Kidney epithelial cell (primary cell): ENCODE data around the gene RALGPS1. TPM values are rescaled to one million over a fixed set of nuclear protein-coding genes. Genes with fewer than 3 reads are reported as not detected.

ENCODE experiments used
- DNase-seq: peaks from one replicate; pipeline ENCODE4 v3.0.0-alpha.2; 2010; ENCODE audit warnings: low read depth
- H3K27me3 ChIP-seq: 2 replicates; pipeline ENCODE4 v1.6.0; 2011; ENCODE audit warnings: low read length; ENCODE audit not compliant: control insufficient read depth, insufficient read depth
- H3K36me3 ChIP-seq: 2 replicates; pipeline ENCODE4 v1.5.1; 2011; ENCODE audit warnings: low read length; ENCODE audit not compliant: control insufficient read depth, insufficient read depth
- H3K4me3 ChIP-seq: 2 replicates; pipeline ENCODE4 v1.5.1; 2011; ENCODE audit warnings: low read depth, mild to moderate bottlenecking, control low read depth, low read length
- CTCF ChIP-seq: IDR thresholded peaks from 2 replicates; pipeline ENCODE4 v1.5.1; 2011; ENCODE audit warnings: mild to moderate bottlenecking, moderate library complexity, low read length, control low read depth, inconsistent platforms; ENCODE audit not compliant: insufficient read depth, poor library complexity, severe bottlenecking
- total RNA-seq: library from RNA; depleted of rRNA; stranded (reverse); fragments of >200 nt; gene quantifications from 2 replicates; pipeline ENCODE4 v1.2.3, GENCODE V29; 2015

RALGPS1 gene
- total RNA-seq, 1 donor from 2014 or later: 5.6 TPM

GRCh38 chr9:127033789-127034188, 119.2 kb downstream of the RALGPS1 start:
- DNase-seq: no peak
- no peak for TF ChIP-seq CTCF
- no peaks in the 10 kb centered on the region for H3K27me3 ChIP-seq
- no peak overlapping the region for H3K4me3 ChIP-seq
- no peaks in the 10 kb centered on the region for H3K36me3 ChIP-seq

GRCh38 chr9:127034691-127035090, 120.1 kb downstream of the RALGPS1 start:
- no peak for DNase-seq
- Histone ChIP-seq H3K27me3 (no peaks in the 10 kb centered on the region), H3K4me3 (no peak overlapping the region), H3K36me3 (no peaks in the 10 kb centered on the region)
- no peak for TF ChIP-seq CTCF

GRCh38 chr9:127035423-127035822, 120.8 kb downstream of the RALGPS1 start:
- H3K27me3 ChIP-seq: no peaks in the 10 kb centered on the region
- H3K36me3 ChIP-seq: no peaks in the 10 kb centered on the region
- DNase-seq: no peak
- H3K4me3 ChIP-seq: no peak overlapping the region
- TF ChIP-seq CTCF: no peak

- Histone ChIP-seq H3K4me3 (no peak overlapping the region), H3K27me3 (no peaks in the 10 kb centered on the region), H3K36me3 (no peaks in the 10 kb centered on the region)
- DNase-seq: no peak
- no peak for TF ChIP-seq CTCF
These were observed 121.4 kb downstream of the RALGPS1 start for GRCh38 chr9:127035948-127036347.

- H3K4me3 ChIP-seq: no peak overlapping the region
- H3K36me3 ChIP-seq: no peaks in the 10 kb centered on the region
- H3K27me3 ChIP-seq: no peaks in the 10 kb centered on the region
- TF ChIP-seq CTCF: no peak
- no peak for DNase-seq
These were observed 121.9 kb downstream of the RALGPS1 start for GRCh38 chr9:127036437-127036836.

GRCh38 chr9:127038531-127038930, 123.9 kb downstream of the RALGPS1 start:
- no peaks in the 10 kb centered on the region for H3K36me3 ChIP-seq
- DNase-seq: no peak

More at GRCh38 chr9:127038531-127038930, 123.9 kb downstream of the RALGPS1 start:
- no peaks in the 10 kb centered on the region for H3K27me3 ChIP-seq
- no peak overlapping the region for H3K4me3 ChIP-seq
- TF ChIP-seq CTCF: no peak
